ENCODE data around the gene SLC24A3.

Gene SLC24A3

GRCh38 chr20:19212469-19212815 is at the start of gene SLC24A3:
Gene SLC24A3, plus strand, starts transcription at chr20:19212642.
- FAIRE-seq, result no peak

DNA sequence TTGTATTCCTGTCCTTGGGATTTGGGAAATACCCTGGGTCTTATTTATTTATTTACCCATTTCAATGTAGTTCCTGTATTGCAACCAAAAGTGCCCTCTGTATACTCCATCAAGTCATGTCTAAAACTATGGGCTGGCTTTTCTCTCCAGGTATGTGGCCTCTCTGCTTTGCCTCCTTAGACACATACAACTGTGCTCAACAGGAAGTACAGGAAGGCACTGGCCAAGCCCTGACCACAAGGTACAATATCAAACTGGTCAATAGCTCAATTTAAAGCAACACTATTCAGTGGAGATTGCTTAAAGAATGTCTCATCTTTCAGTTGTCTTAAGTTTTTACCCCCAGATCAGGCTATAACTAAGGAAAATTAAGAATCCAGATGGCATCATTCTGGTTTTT is 42.3 kb upstream of the SLC24A3 start:
- no peak for FAIRE-seq

GRCh38 chr20:19172637-19173036 is 39.8 kb upstream of the SLC24A3 start:
- FAIRE-seq, result no peak

DNA sequence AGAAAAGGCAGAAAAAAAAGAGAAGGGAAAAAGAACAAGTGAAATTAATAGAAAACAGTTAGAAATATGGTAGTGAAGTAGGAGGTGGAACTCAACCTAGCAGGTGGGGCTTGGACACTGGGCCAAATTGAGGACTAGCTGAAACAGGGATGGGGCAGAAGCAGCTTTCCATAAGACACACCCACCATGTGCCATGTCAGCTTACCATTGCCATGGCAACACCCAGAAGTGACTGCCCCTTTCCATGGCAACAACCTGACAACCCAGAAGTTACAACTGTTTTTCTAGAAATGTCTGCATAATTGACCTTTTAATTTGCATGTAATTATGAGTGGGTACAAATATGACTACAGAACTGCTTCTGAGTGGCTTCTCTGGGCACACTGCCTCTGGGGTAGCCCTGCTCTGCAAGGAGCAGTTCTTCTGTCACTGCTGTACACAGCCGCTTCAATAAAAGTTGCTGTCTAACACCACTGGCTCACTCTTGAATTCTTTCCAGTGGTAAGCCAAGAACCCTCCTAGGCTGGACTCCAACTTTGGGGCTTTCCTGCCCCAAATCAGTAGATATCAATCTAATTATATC is 35.9 kb upstream of the SLC24A3 start:
- FAIRE-seq, result no peak

- FAIRE-seq, result no peak
Observed at GRCh38 chr20:19181552-19181951, 30.9 kb upstream of the SLC24A3 start.

DNA sequence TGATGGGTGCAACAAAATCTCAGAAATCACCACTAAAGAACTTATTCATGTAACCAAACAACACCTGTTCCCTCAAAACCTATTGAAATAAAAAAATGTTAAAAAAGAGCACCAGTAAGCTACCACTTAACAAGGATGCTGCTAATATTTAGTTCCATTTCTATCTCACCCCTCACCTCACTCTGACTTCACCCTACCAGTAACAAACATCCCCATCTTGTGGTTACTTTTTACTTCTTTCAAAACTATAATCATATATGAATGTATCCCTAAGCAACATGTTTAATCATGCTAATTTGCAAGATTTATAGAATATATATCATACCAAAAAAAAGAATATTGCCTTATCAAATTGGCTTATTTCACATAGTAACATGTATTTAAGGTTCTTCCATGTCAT is 27.4 kb upstream of the SLC24A3 start:
- no peak for FAIRE-seq

DNA sequence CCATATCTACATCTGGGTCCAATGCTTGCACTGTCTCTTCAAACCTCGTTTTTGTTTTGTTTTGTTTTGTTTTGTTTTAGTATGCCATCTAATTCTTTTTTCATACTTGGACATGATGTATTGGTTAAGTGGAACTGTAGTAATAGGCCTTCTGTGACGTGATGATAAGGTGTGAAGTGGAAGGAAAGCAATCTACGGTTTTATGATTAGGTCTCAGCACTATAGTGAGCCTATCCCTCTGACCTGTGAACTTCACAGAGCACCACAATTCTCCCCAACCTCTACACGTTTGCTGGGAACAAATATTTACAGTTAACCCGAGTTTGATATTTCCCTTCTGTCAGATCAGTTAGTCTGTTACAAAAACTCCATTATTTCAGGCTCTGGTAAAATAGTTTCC is 19.1 kb upstream of the SLC24A3 start:
- FAIRE-seq, result no peak

- no peak for FAIRE-seq
Observed at GRCh38 chr20:19205981-19206396, 6.5 kb upstream of the SLC24A3 start.

GRCh38 chr20:19207541-19207940 is 4.9 kb upstream of the SLC24A3 start:
- FAIRE-seq, result no peak

GRCh38 chr20:19210391-19211155 is 1.9 kb upstream of the SLC24A3 start:
- FAIRE-seq, result no peak

DNA sequence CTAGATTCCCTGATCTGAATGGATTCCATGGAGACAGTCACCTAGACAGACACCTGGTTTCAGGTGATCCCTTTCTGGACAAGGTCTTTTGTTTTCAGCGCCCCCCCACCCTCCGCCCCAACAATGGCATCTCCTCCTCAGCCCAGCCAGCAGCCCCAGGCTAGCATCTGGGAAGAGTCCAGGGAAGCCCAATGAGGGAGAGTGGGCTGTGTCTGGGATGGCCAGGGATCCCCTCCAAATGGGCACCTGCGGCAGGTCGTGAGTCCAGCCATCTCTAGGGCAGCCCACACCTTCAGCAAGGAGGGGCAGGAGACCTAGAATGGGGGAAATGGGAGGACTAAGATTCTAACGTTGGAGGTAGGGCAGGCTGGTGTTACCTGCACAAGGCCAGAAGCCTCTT is 1.2 kb upstream of the SLC24A3 start:
- FAIRE-seq, result no peak

DNA sequence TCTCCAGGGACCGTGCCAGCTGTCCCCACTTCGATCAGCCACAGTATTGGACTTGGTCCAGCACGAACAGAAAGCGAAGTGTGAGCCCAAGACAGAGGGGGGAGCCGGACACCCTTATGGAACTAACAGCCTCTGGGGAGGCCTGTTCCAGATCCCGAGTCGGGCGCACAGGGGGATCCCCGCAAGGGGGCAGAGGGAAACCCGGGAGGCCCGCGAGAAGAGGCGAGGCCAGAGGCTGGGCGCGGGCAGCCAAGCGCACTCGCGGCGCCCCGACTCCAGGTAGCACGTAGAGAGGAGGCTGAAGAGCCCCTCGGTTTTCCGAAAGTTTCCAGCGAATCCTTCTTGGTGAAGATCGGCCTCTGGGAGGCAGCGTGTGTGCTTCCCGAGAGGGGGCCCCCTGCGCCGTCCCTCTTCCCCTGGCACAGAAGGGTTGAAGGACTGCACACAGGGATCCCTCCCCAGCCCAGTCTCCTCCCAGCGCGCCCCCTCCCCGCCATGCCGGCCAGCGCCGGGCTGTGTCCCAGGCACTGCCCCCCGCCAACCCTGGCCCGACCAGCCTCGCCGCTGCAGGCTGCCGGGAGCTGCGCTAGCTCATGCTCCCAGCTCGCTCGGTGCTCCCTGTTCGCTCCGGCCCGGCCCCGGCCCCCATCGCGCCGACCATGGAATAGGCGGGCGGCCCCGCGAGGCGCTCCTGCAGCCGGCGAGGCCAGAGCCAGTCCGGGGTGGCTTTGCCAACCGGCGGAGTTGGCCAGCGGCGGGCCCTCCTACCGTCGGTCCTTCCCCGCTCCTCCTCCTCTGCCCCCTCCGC is 577 bp upstream of the SLC24A3 start:
- no peak for FAIRE-seq

GRCh38 chr20:19212821-19213502 is 520 bp downstream of the SLC24A3 start:
- FAIRE-seq, result no peak

GRCh38 chr20:19213946-19214490 is 1.6 kb downstream of the SLC24A3 start:
- no peak for FAIRE-seq

- no peak for FAIRE-seq
Observed at GRCh38 chr20:19218411-19218810, 6.0 kb downstream of the SLC24A3 start.

GRCh38 chr20:19222520-19223040 is 10.1 kb downstream of the SLC24A3 start:
- no peak for FAIRE-seq

GRCh38 chr20:19223640-19224039 is 11.2 kb downstream of the SLC24A3 start:
- FAIRE-seq, result no peak

GRCh38 chr20:19231359-19232035 is 19.1 kb downstream of the SLC24A3 start:
- FAIRE-seq, result no peak

DNA sequence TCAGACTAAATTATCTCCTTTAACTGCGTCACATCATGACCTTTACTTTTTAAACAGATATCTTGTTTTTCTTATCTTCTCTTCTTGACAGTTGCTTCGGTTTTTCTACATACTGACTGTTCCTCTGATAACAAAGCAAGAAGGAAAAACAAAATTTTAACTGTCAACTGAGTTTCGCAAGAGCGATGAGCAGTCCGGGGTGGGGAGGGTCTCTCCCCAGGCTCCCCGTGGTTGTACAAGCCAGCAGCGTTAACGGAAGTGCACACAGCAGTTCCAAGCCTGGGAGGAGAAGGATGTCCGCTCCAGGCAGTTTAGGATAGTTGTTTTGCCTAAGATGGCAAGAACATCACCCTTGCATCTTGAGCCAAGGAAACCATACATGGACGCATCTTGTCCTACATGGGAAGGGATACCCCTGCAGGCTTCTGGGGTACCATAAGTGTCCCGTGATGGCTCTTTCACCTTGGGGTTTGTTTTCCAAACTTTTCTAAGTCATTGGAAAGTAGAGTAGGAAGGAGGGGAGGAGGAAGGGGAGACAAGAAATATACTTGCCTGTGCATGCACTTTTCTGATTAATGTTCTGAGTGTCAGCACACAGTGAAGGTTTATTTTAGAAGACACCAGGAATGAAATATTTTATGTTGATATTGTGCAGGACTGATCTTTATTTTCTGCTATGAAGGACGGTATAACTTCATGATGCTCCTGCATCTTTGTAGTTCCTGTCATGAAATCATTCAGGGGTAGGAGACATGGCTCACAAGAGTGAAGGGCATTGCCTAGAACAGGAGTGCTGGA is 20.8 kb downstream of the SLC24A3 start:
- FAIRE-seq, result no peak

- no peak for FAIRE-seq
Observed at GRCh38 chr20:19236371-19237055, 24.1 kb downstream of the SLC24A3 start.

DNA sequence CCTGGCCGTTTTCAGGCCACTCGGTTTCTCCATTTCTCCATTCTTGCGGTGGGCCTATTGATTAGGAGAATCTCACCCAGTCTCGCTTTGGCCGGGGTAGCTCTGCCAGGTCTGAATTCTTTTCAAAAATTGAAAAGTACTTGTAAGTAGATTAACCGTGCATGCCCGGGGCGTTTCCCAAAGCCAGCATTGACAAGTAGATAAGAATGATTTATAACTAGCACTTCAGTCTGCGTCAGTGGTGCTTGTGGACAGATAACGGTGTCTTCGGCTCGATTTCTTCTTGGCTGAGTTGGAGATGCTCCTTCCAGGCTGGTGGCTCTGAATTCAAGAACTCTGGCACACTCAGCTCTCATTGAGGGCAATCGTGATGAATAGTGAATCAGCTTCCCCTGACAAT is 29.0 kb downstream of the SLC24A3 start:
- FAIRE-seq, result no peak
